Left kidney (tissue), 8 donors: ENCODE measurements around the gene RHOV. TPM values are rescaled to one million over a fixed set of nuclear protein-coding genes. Genes with fewer than 3 reads are reported as not detected.

Experiments used
- DNase-seq: peaks from one replicate; pipeline ENCODE4 v3.0.0-alpha.2; 2013
- long read RNA-seq, 8 donors: transcript quantifications; one replicate each; lab custom pipeline, GENCODE V29; 2026
- polyA plus RNA-seq: library from polyadenylated mRNA; unstranded; fragments of 120-200 nt; gene quantifications from one replicate; pipeline ENCODE4 v1.2.1, GENCODE V29; 2013; ENCODE audit not compliant: insufficient read length

The RHOV gene
- polyA plus RNA-seq = 1.7 TPM
- long read RNA-seq, donor 1, partial matches to known transcripts = 0 of 1 reads
- long read RNA-seq, donor 1, other reads (novel, unspliced or antisense) = 0 of 1 reads
- long read RNA-seq, donor 2, partial matches to known transcripts = 0 of 1 reads
- long read RNA-seq, donor 2, other reads (novel, unspliced or antisense) = 0 of 1 reads
- long read RNA-seq, donor 3 = 0 reads
- long read RNA-seq, donor 4 = 0 reads
- long read RNA-seq, donor 5, partial matches to known transcripts = 0 of 1 reads
- long read RNA-seq, donor 5, other reads (novel, unspliced or antisense) = 0 of 1 reads
- long read RNA-seq, donor 6 = 0 reads
- long read RNA-seq, donor 7, partial matches to known transcripts = 0 of 1 reads
- long read RNA-seq, donor 7, other reads (novel, unspliced or antisense) = 0 of 1 reads
- long read RNA-seq, donor 8 = 0 reads

DNA sequence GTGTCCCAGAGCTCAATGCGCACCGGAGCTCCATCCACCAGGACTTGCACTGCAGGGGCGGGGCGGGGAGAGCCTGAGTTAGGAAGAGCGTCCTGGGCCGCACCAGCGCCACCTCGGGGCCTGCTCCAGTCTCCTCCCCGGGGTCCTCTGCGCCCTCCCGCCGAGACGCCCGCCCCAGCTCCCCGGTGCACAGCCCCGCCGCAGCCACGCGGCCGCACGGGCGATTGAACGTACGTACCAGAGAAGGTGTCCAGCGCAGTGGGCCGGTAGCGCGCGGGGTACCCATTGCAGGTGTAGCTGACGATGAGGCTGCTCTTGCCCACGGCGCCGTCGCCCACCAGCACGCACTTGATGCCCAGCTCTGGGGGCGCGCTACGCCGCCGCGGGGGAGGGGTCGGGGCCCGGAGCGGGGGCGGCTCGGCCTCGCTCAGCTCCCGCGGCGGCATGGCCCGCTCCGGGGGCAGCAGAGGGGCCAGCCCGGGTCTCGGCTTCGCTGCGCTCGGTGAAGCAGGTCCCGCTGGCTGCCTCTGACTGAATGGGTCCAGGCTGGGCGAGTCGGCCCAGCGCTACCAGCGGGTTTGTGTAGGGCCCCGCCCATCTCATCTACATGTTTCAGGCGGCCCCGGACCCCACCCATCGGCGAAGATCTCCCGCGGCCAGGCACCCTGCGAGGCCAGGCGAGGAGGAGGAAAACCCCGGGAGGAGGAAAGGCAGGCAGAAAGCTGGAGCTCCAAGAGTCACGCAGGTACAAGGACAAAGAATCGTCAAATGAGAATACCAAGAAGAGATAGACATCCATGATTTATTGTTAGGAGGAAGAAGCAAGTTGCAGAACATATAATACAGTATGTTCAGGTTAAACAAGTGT is at the start of gene RHOV:
RHOV (minus strand) TSS at position 541 of the 868 bp plus-strand sequence; CDS start at position 446, 95 bp downstream.
- DNase-seq = peak; percentile 59

- DNase-seq = no peak
These were observed 49.5 kb upstream of the RHOV start for GRCh38 chr15:40923551-40923950.

- DNase-seq = no peak
These were observed 48.6 kb upstream of the RHOV start for GRCh38 chr15:40922608-40923005.

- no peak for DNase-seq
These were observed 48.0 kb upstream of the RHOV start for GRCh38 chr15:40921949-40922607.

DNA sequence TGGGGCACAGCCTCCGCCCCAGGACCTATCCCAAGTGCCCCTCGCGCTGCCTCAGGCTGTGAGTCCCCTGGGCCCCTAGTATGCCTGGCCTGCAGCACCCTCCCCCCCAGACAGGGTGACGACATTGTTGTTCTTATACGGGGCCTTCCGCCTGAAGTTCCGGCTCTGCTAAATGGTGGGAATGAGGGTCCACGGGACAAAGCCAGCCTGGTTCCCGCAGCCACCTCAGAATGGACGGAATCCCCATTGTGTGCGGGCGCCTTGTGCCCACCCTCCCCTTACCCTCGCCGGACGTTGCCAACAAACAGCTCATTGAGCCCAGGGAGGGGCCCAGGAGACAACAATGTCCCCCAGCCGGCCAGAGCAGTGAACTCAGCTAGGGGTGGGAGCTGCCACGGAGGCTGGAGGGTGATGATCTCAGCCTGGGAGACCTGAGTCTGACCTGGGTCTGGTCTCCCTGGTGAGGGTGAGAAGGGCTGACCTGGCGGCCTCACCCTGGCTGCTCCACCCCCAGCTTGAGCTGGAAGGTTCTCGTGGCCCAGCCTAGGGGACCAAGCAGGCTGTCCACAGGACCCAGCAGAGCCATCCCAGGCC is 44.9 kb upstream of the RHOV start:
- DNase-seq = no peak

DNA sequence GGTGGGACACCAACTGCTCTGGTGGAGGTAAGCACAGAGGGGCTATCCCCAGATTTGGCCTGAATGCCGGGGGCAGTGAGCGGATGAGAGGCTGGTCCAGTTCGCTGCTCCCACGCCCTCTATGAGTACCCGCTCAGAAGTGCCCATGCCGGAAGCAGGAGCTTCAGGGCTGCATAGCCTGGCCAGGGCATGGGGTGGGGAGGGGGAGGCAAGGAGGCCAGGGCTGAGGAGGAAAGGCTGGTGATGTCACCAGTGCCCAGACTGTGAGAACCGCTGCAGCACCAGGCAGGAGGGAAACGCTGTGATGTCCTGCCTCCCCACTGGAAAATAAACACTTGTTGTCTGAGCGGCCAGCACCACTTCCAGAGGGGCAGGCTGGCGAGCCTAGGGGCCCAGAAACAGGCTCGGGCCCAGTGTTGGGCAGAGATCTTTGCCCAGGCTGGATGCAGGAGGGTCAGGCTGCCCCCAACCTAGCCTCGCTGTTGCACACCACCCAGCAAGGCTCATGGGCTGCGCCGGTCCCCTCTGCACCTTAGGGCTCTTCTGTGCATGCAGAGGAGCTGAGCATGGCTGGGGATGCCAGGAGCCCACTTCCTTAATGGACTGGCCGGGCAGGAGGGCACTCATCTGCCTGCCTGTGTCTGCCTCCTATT is 44.2 kb upstream of the RHOV start:
- no peak for DNase-seq

- DNase-seq = no peak
These were observed 43.6 kb upstream of the RHOV start for GRCh38 chr15:40917585-40917984.

DNA sequence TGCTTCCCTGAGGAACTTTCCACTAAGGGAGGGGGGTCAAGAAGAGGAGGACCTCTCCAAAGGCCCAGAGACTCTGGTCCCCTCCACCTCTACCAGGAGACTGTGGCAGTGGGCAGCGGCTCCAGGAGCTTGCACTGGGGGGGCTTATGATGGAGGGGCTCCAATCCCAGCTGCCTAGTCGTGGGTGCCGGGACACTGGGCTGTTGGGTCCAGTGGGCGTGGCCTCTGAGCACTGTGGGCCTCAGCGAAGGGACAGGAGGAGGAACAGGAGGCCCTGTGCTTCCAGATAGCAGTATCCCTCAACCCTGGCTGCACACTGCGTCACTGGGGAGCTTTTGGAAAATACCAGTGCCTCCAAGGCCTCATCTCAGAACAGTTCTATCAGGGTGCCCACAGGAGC is 41.6 kb upstream of the RHOV start:
- no peak for DNase-seq

- DNase-seq = no peak
These were observed 41.2 kb upstream of the RHOV start for GRCh38 chr15:40915116-40915661.

DNA sequence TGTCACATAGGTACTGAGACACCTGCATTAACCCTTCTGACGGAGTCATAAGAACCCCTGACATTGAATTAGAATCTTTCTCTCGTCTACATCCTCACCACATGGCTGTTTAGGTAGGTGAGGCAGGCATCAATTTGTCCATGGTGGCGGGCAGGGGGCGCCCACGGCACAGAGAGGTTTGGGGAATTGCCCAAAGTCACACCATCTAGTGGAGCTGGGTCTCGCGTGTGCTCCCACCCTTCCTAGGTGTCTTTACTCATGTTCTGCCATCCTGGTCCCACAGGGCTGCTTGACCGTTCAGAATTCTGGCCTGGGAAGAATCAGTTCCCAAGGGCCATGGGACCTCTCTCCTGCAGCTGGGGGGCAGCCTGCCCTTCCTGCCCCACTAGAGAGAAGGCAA is 40.5 kb upstream of the RHOV start:
- no peak for DNase-seq

- no peak for DNase-seq
These were observed 40.0 kb upstream of the RHOV start for GRCh38 chr15:40914013-40914412.

GRCh38 chr15:40912478-40912877 is 38.4 kb upstream of the RHOV start:
- DNase-seq = no peak

DNA sequence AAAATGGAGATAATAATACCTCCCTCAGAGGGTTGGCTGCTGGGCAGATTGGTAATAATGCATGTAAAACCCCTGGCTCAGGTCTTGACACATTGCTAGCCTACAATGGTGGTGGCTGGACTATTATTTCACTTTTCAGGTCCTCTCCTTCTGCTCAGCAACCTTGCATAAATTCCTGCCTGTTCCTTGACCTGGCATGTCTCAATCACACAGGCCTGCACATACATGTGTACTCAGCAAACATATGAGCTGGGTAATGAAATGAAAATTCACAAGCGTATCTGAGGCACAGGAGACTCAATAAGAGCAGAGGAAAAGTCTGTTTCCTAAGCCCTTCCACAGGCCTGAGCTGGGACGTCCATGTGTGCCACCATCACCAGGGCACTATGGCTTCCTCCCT is 37.7 kb upstream of the RHOV start:
- no peak for DNase-seq

GRCh38 chr15:40911141-40911540 is 37.1 kb upstream of the RHOV start:
- peak; percentile 83 for DNase-seq

DNA sequence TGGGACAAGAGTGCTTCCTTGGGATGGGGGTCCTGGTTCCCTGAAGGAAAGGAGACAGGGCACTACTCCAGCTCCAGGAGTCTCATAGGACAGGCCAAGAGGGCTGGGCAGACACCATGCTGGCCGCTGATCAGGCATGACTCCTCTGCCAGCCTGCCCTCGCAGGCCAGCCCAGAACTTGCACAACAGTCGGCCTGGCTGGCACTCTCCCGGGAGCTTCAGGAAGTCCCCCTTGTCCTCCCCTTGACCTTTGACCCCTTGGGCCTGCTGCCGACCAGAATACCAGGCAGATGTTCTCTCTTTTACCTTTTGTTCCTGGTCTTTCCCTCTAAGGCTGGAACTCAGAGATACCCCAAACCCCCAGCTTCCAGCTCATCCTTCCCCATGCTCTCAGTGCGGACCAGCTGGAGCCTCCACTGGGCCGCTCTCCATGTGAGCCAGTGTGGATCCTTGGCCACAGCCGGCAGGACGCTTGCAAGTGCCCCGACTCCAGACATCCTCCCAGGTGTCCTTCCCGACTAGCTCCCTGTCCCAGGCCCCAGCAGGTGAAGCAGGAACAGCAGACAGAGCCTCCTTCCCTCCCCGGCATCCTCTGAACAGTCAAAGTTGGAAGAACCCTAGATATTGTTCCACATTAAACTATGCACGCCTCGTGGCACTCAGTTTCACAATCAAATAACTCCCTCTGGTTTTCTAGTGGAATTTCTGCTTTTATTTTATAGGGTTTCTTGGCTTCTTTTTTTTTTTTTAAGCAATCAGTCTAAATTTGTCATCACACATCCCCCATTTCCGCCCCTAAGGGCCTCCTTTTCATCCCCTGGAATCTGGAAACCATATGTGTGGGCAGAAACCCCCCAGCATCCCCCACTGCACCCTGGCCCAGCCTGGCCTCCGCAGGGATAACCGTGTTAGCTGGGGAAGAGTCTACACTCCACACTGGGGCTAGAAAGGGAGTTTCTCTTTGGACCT is 35.9 kb upstream of the RHOV start:
- no peak for DNase-seq

- DNase-seq = no peak
These were observed 34.1 kb upstream of the RHOV start for GRCh38 chr15:40908095-40908494.

GRCh38 chr15:40906991-40907802 is 33.2 kb upstream of the RHOV start:
- no peak for DNase-seq

- no peak for DNase-seq
These were observed 32.3 kb upstream of the RHOV start for GRCh38 chr15:40906091-40906990.
